ENCODE results near the gene CSDE1. TPM values are rescaled to one million over a fixed set of nuclear protein-coding genes. Genes with fewer than 3 reads are reported as not detected.
"Not testable (repeated sequence)": the region's sequence is repeated elsewhere in the genome, so short reads cannot be mapped to it uniquely, and the experiment has no call there.

Gene CSDE1
- total RNA-seq, 4 donors from 2014 or later, result 2,331 to 4,024 (median 3,697) TPM

DNA sequence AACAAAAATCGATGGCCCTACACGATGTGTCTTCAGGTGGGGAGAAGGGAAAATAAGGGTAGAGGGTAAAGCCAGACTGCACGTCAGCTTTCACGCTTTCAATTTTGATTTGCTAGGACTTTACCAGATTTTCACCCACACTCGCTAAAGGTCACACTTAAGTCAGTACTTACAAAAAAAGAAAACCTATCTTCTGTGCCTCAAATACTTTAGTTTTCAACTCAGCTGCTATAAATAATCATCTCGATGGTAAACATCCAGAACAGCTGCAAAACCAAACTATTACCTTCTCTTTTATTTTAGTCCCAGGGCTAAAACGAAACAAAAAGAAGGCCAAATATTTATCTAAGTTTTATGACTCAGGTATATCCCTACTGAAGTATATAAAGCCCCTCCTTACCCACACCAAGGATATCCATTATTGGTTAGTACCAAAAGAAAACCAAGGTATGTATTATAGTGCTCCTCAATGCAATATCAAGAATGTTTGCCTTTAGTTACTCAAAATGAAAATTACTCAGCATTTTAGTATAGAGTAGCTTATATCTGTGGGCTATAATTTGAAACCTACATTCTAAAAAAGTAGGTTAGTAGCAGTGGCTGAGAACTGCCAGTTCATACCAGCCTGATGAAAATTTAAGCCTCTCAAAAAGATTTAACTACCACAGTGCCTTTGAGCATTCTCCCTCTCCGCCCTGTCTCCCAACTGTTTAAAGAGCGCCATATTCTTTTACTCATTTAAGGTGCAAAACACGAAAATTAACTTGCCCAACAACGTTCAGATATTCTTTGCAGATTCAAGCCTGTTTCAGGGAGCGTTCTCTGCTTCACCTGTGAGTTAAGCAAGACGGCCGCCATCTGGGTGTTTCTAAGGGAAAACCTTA is 1.5 kb downstream of the CSDE1 start:
- in situ Hi-C loops (cut with MboI; ENCODE audit: low sequenced_read_pairs in 4 of 4) (loop anchor here in 3 of 4 donors (10.0 to 25.0 kb wide), 2 partner anchors 169 to 171 kb away; partner anchors contain the start of gene BCAS2 (in 3 of the 3)), intact Hi-C loops (cut with DNase I; ENCODE audit: low total_unique reads) (loop anchor here (5.0 to 10.0 kb wide), 3 partner anchors 426 to 1801 kb away; partner anchors contain the start of gene SLC16A1)
- Histone ChIP-seq H3K27ac (peak overlapping the region; percentile 97 to 100 (median 98)), H3K36me3 (no peaks in the 10 kb centered on the region), H3K9me3 (no peaks in the 10 kb centered on the region), H3K4me3 (peak overlapping the region; percentile 83 to 98 (median 90)), H3K4me1 (peaks cover 47 to 52% of the 10 kb centered on the region in 2 donors), H3K27me3 (no peaks in the 10 kb centered on the region)
- DNase-seq (no peak), ATAC-seq (peak; percentile 7 to 26)
- TF ChIP-seq POLR2A (IDR thresholded peaks at IDR 0.05), result peak in 1 of 2 donors; percentile 61
- TF ChIP-seq, protein P1, sequence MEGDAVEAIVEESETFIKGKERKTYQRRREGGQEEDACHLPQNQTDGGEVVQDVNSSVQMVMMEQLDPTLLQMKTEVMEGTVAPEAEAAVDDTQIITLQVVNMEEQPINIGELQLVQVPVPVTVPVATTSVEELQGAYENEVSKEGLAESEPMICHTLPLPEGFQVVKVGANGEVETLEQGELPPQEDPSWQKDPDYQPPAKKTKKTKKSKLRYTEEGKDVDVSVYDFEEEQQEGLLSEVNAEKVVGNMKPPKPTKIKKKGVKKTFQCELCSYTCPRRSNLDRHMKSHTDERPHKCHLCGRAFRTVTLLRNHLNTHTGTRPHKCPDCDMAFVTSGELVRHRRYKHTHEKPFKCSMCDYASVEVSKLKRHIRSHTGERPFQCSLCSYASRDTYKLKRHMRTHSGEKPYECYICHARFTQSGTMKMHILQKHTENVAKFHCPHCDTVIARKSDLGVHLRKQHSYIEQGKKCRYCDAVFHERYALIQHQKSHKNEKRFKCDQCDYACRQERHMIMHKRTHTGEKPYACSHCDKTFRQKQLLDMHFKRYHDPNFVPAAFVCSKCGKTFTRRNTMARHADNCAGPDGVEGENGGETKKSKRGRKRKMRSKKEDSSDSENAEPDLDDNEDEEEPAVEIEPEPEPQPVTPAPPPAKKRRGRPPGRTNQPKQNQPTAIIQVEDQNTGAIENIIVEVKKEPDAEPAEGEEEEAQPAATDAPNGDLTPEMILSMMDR (IDR thresholded peaks at IDR 0.05 in 4 of 5, conservative IDR thresholded peaks at IDR 0.05 in 1 of 5), result no peak

DNA sequence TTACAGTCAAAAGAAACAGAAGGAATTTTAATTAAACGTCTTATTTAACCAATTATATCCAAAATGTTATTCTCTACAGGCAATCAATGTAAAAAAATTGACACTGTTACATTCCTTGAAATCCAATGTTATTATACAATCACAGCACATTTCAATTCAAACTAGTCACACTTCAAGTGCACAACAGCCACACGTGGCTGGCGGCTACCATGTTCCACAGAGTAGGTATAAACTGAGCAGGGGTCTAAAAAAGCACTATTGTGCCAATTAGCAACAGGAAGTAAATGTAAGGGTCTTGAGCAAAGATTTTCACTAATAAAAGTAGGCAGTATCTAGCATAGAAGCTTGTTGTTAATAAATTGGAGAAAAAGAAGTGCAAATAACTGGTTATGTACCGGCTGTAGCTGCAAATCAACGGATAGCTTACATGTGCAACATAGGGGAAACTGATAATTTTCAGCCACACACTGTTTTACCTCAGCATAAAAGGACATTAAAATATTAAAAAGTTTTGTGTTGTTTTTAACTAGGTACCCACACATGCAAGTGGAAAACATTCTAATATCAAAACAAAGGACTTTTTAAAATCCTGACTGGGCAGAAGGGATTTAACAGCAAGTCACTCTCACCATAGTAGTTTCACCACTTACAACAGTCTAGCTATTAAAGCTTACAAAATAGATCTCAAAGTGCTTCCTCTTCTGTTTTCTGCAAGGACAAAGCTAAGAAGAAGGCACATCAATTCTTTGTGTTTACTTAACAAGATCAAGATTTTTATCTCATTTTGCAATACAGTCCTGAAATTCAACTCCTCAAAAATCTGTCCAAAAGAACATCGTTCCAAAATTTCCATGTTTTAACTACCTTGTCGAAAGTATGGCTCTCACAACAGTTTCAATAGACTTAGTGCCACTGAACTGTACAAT is 2.5 kb downstream of the CSDE1 start:
- no peaks in the 10 kb centered on the region for H3K36me3 ChIP-seq
- ATAC-seq, result no peak
- no peak for DNase-seq
- peak overlapping the region; percentile 97 to 100 (median 98) for H3K27ac ChIP-seq
- peaks cover 56 to 61% of the 10 kb centered on the region in 2 donors for H3K4me1 ChIP-seq
- TF ChIP-seq, protein P1 (IDR thresholded peaks at IDR 0.05 in 4 of 5, conservative IDR thresholded peaks at IDR 0.05 in 1 of 5), result no peak
- no peak for TF ChIP-seq POLR2A (IDR thresholded peaks at IDR 0.05)
- in situ Hi-C loops (cut with MboI; ENCODE audit: low sequenced_read_pairs in 4 of 4), result loop anchor here in 3 of 4 donors (10.0 to 25.0 kb wide), 2 partner anchors 168 to 170 kb away; partner anchors contain the start of gene BCAS2 (in 3 of the 3)
- H3K27me3 ChIP-seq, result no peaks in the 10 kb centered on the region
- intact Hi-C loops (cut with DNase I; ENCODE audit: low total_unique reads), result loop anchor here (5.0 to 10.0 kb wide), 3 partner anchors 427 to 1800 kb away; partner anchors contain the start of gene SLC16A1
- H3K9me3 ChIP-seq, result no peaks in the 10 kb centered on the region
- H3K4me3 ChIP-seq, result peak overlapping the region; percentile 83 to 98 (median 90)

DNA sequence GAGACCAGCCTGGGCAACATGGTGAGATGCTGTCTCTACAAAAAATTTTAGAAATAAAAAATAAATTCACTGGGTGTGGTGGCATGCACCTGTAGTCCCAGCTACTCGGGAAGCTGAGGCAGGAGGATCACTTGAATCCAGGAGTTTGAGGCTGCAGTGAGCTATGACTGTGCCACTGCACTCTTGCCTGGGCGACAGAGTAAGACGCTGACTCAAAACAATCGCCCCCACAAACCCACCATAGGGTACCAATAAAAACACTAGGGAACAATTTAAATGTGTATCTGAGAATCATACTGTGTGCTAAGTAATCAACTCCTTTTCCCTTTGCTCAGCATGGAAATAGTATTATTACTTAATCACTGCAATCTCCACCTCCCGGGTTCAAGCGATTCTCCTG is 4.1 kb downstream of the CSDE1 start:
- intact Hi-C loops (cut with DNase I; ENCODE audit: low total_unique reads) (loop anchor here (10.0 kb wide), 2 partner anchors 969 to 1799 kb away; partner anchors contain the start of gene SLC16A1), in situ Hi-C loops (cut with MboI; ENCODE audit: low sequenced_read_pairs in 4 of 4) (loop anchor here in 3 of 4 donors (5.0 to 25.0 kb wide), 3 partner anchors 76 to 169 kb away; partner anchors contain the start of gene BCAS2 (in 3 of the 3))
- not testable (repeated sequence) for H3K36me3 ChIP-seq, H3K9me3 ChIP-seq, ATAC-seq, DNase-seq, H3K27me3 ChIP-seq
- Histone ChIP-seq H3K4me3 (peak overlapping the region; percentile 5 to 94 (median 84)), H3K4me1 (peaks cover 71 to 77% of the 10 kb centered on the region in 2 donors), H3K27ac (peak overlapping the region; percentile 97 to 100 (median 98))

DNA sequence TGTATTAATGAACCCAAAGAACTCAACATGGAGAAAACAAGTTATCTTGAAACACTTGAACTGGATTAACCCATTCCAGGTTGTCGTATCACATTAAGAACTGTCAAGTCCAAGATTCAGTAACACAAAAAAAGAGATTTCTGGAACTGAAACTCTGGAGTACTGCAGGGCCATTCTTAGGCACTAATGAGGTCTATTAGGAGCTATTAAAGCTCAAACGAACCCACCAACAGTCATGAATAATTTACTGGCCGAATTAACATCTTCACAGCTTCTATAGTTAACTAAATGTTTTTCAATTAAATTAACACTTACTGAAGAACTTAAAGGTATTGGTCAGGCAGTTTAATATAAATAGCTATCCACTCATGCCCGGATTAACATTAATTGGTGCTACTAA is 4.6 kb downstream of the CSDE1 start:
- ATAC-seq, result no peak
- H3K4me3 ChIP-seq, result peak overlapping the region in 3 of 4 donors; percentile 10 to 86 (median 20)
- TF ChIP-seq, protein P1 (IDR thresholded peaks at IDR 0.05 in 4 of 5, conservative IDR thresholded peaks at IDR 0.05 in 1 of 5), result no peak
- TF ChIP-seq POLR2A (IDR thresholded peaks at IDR 0.05), result no peak
- H3K4me1 ChIP-seq, result peaks cover 72 to 77% of the 10 kb centered on the region in 2 donors
- H3K36me3 ChIP-seq, result peaks cover 0 to 8% of the 10 kb centered on the region in 2 donors
- intact Hi-C loops (cut with DNase I; ENCODE audit: low total_unique reads), result loop anchor here (10.0 kb wide), 2 partner anchors 968 to 1798 kb away; partner anchors contain the start of gene SLC16A1
- in situ Hi-C loops (cut with MboI; ENCODE audit: low sequenced_read_pairs in 4 of 4), result loop anchor here in 3 of 4 donors (5.0 to 25.0 kb wide), 3 partner anchors 76 to 168 kb away; partner anchors contain the start of gene BCAS2 (in 3 of the 3)
- H3K27me3 ChIP-seq, result no peaks in the 10 kb centered on the region
- H3K27ac ChIP-seq, result peak overlapping the region; percentile 97 to 100 (median 98)
- H3K9me3 ChIP-seq, result no peaks in the 10 kb centered on the region
- no peak for DNase-seq

Data from gastrocnemius medialis (tissue), 4 donors.